PFSK-1 (cell line): Measurements from ENCODE around the gene RGS12.

Experiments
- POLR2AphosphoS5 ChIP-seq: IDR thresholded peaks from 2 replicates; pipeline ENCODE4 v1.6.1; 2012; ENCODE audit warnings: low read depth, mild to moderate bottlenecking, control low read depth, low read length, moderate library complexity
- SIN3A ChIP-seq: IDR thresholded peaks from 2 replicates; pipeline ENCODE4 v1.6.1; 2012; ENCODE audit warnings: mild to moderate bottlenecking, low read length, moderate library complexity, borderline replicate concordance; ENCODE audit not compliant: insufficient read depth
- TAF1 ChIP-seq: IDR thresholded peaks from 2 replicates; pipeline ENCODE4 v1.6.1; 2012; ENCODE audit warnings: low read length, control low read depth, borderline replicate concordance; ENCODE audit not compliant: insufficient read depth
- TF ChIP-seq, protein P1 (sequence below), 2 experiments: IDR thresholded peaks; 2 replicates each; pipeline versions ENCODE4 v1.6.1 to v1.8.0; 2011 to 2012; ENCODE audit warnings: low read depth in 2 of 2, low read length in 2 of 2, control low read depth in 1 of 2, inconsistent platforms in 1 of 2, mild to moderate bottlenecking in 1 of 2, moderate library complexity in 1 of 2; ENCODE audit not compliant: insufficient read depth in 1 of 2

DNA sequence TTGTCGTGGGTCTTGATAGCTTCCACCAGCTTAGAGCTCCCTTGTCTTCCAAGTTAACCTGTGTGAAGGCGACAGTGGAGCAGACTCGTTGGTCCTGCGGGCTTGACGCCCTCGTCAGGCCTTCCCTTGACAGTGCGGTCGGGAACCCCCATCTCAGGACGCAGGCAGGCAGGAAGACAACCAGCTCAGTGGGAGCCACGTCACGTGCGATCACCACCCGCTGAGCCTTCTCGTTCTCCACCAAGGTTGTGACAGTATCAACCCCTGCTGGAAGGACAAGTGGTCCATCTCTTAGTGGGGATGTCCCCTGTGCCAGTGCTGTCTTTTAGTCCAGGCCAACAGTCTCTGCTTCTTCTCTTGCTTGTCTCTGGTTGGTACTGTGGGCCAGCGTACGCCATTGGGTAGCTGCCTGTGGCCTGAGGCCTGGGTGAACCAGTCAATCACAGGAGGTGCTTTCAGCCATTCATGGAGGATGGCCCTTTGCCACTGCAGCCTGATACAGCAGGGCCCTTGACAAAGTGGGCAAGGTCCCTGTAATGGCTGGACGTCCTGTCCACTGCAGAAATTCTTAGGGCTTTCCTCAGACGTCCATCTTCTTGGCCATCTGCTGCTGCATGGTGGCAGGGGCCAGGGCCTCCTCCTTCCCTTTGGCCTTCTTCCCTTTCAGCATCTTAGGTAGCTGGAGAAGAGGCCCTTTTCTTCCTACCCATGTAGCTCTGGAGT is 31.4 kb downstream of the RGS12 start:
- TF ChIP-seq, protein P1, sequence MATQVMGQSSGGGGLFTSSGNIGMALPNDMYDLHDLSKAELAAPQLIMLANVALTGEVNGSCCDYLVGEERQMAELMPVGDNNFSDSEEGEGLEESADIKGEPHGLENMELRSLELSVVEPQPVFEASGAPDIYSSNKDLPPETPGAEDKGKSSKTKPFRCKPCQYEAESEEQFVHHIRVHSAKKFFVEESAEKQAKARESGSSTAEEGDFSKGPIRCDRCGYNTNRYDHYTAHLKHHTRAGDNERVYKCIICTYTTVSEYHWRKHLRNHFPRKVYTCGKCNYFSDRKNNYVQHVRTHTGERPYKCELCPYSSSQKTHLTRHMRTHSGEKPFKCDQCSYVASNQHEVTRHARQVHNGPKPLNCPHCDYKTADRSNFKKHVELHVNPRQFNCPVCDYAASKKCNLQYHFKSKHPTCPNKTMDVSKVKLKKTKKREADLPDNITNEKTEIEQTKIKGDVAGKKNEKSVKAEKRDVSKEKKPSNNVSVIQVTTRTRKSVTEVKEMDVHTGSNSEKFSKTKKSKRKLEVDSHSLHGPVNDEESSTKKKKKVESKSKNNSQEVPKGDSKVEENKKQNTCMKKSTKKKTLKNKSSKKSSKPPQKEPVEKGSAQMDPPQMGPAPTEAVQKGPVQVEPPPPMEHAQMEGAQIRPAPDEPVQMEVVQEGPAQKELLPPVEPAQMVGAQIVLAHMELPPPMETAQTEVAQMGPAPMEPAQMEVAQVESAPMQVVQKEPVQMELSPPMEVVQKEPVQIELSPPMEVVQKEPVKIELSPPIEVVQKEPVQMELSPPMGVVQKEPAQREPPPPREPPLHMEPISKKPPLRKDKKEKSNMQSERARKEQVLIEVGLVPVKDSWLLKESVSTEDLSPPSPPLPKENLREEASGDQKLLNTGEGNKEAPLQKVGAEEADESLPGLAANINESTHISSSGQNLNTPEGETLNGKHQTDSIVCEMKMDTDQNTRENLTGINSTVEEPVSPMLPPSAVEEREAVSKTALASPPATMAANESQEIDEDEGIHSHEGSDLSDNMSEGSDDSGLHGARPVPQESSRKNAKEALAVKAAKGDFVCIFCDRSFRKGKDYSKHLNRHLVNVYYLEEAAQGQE (IDR thresholded peaks at IDR 0.05; ENCODE audit: insufficient read depth in 1 of 2, low read depth in 2 of 2, low read length in 2 of 2): no peak
- TF ChIP-seq TAF1 (no peak), SIN3A (no peak), POLR2AphosphoS5 (no peak)
